GM12891 (cell line): ENCODE results near the gene RHEB.

ENCODE experiments used
- DNase-seq: peaks from one replicate; pipeline ENCODE4 v3.0.0; 2011; ENCODE audit warnings: low spot score; ENCODE audit not compliant: insufficient read length
- FAIRE-seq: peaks from 2 replicates; lab custom pipeline; 2011; peaks lifted over from hg19 to GRCh38; lab: Jason Lieb, UNC
- PAX5 ChIP-seq: IDR thresholded peaks from 2 replicates; pipeline ENCODE4 v1.6.1; 2011; ENCODE audit warnings: low read length, moderate library complexity, mild to moderate bottlenecking; ENCODE audit not compliant: insufficient read depth, severe bottlenecking
- POLR2A ChIP-seq: IDR thresholded peaks from 2 replicates; pipeline ENCODE4 v1.6.1; 2011; ENCODE audit warnings: low read depth, low read length, control low read depth
- POLR2AphosphoS5 ChIP-seq: IDR thresholded peaks from 2 replicates; pipeline ENCODE4 v1.6.1; 2011; ENCODE audit warnings: low read depth, low read length, control low read depth
- POU2F2 ChIP-seq: IDR thresholded peaks from 2 replicates; pipeline ENCODE4 v1.6.1; 2011; ENCODE audit warnings: low read depth, mild to moderate bottlenecking, control low read depth, low read length, moderate library complexity
- SPI1 ChIP-seq: IDR thresholded peaks from 2 replicates; pipeline ENCODE4 v1.6.1; 2011; ENCODE audit warnings: low read depth, low read length, control low read depth
- TAF1 ChIP-seq: IDR thresholded peaks from 2 replicates; pipeline ENCODE4 v1.6.1; 2011; ENCODE audit warnings: low read depth, low read length, control low read depth

RHEB gene

DNA sequence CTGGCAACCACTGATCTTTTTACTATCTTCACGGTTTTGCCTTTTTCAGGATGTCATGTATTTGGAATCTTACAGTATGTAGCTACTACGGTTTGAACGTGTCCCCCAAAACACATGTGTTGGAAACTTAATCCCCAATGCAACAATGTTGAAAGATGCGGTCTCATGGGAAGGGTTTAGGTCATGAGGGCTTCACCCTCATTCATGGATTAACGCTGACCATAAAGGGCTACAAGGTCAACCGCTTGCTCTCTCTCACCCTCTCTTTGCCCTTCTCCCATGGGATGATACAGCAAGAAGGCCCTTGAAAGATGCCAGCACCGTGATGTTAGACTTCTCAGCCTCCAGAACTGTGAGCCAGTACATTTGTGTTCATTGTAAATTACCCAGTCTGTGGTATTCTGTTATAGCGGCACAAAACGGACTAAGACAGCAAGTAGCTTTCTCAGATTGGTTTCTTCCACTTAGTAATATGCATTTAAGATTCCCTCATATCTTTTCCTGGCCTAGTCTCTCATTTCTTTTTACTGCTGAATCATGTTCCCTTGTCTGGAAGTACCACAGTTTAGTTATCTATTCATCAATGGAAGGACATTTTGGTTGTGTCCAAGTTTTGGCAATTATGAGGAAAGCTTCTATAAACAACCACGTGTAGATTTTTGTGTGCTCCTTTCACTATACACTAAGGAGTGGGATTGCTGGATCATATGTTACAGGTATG is 76.8 kb downstream of the RHEB start:
- FAIRE-seq (no peak), DNase-seq (no peak)
- TF ChIP-seq SPI1 (no peak), POU2F2 (no peak), POLR2AphosphoS5 (no peak), PAX5 (no peak), POLR2A (no peak), TAF1 (no peak)

DNA sequence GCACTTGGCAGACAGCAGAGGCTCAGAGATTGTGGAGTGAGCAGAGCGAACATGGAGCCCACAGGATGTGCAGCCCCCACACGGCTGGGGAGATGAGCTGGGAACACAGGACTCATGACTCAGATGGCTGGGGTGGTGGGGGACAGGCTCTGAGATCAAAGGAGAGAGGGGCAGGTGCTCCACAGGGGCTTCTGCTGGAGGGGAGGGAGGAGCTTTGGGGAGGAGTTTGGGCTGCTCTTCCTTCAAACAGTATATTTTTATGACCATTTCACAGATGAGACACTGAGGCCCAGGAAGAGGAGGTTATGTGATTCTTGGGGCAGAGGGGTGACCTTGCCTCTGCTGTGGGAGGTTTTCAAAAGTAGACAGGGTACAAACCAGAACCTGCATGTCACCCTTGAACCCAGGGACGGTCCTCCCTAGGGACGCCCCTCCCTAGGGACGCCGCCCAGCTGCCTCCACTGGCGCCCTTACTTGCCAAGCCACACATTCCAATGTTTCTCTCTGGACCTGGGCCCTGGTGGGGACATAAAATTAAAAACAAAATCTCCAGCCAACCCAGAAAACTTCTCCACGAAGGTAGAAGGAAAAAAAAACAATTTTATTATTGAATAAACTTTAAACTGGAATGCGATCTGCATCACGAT is 78.8 kb downstream of the RHEB start:
- no peak for TF ChIP-seq TAF1
- no peak for FAIRE-seq
- no peak for DNase-seq

DNA sequence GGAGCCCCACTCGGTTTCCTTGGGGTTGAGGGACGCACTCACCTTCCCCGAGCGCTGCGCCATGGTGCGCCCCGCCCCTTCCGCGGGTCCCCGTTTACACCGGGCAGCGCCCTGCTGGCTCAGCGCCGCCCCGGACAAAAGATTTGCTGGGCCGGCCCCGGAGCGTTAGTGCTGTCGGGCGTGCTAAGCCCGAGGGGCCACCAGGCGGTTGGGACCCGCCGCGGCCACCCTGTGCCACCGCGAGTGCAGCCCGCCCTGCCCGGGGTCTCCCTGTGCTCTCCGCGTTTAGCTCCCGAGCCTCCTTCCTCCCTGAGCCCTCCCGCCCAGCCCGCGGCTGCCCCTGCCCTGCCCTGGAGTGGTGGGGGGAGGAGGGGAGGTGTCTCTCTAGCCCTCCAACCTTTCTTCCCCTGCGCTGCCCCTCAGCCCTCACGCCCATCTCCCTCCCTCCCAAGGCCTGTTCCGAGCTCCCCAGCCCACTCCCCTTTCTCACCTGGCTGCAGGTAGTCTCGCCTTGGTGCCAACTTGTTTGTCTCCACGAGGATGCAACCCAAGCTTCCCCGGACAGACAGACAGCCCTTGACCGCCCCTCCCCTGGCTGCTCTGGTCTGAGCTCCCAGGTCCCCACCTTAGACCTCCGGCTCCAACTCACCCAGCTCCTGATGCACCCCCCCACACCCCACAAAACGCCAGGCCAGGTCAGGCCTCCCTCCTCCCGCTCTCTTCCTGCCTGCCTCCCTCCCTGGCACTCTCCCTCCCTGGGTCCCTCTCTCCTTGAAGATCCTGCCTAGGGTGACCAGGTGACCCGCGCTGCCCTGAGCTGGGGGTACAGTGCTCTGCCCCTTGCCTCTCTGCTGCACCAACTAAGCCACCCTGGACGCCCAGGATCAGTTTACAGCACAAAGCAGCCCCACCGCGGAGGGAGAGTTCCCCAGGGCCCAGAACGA is 79.6 kb downstream of the RHEB start, which contains the start of gene CRYGN:
Gene CRYGN (minus strand): TSS at position 287 of the 944 bp plus-strand sequence. CDS start 224 bp downstream, at position 63.
- DNase-seq (no peak), FAIRE-seq (no peak)
- TF ChIP-seq TAF1 (no peak), POU2F2 (no peak), POLR2AphosphoS5 (no peak), SPI1 (no peak), PAX5 (no peak), POLR2A (no peak)

DNA sequence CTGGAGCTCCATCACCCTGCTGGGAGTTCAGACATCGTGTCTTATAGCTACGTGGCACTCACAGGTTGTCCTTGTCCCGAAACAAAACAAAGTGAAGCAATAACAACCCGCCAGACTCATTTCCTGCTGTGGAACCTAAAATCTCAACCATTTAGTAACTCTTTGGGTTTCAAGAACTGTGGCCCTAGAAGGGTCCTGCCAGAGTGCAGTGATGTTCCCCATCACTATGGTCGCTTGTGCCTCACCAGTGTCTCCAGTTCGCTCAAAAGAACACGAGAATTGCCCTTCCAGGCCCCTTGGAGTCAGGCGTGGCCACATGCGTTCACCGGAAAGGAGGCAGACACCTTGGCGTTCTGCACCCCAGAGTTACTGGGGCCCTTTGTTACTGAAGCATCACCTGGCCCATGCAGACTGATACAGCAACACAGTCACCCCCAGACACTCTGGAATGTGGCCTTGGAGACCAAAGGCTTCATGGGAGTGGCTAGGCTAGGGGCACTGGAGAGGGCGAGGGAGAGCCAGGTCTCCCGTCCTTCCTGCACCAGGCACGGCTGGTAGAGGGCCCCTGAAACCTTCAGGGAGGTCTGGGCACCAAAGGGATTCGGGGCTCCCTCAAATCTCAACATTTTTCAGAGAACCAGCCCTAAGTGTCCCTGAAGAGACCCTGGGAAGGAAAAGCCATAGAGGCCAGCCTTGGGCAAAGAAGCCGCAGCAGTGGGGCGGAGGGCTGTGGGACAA is 80.7 kb downstream of the RHEB start:
- DNase-seq (no peak), FAIRE-seq (no peak)
- TF ChIP-seq POU2F2: no peak
- no peak for TF ChIP-seq POLR2AphosphoS5
- no peak for TF ChIP-seq PAX5
- TF ChIP-seq POLR2A: no peak
- TF ChIP-seq SPI1: no peak
- TF ChIP-seq TAF1: no peak

DNA sequence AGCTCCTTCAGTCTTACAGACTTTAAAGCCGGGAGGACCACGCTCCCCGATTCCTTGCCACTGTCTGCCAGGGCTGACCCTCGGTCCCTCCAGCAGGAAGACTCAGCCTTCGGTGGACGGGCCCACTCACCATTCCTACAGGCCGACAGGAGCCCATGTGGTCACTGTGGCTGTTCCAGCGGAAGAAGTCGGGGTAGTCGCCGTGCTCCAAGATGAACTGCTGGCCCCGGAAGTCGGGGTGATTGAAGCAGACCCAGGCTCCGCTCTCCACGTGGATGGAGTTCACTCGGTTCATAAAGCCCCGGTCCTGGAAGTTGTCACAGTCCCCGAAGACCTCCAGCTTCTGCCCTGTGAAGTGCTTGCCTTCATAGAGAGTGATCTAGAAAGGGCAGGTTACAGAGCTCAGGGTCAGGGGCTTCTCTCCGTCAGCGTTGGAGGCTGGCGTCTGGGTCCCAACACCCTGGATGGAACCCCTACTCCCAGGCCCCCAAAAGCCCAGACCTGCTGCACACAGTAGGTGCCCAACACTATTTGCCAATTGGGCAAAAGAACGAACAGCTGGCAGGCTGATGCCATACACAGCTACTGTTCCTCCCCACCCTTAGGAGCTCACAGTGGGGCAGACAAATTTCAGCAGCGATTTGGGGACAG is 81.7 kb downstream of the RHEB start:
- FAIRE-seq (no peak), DNase-seq (no peak)
- no peak for TF ChIP-seq PAX5

DNA sequence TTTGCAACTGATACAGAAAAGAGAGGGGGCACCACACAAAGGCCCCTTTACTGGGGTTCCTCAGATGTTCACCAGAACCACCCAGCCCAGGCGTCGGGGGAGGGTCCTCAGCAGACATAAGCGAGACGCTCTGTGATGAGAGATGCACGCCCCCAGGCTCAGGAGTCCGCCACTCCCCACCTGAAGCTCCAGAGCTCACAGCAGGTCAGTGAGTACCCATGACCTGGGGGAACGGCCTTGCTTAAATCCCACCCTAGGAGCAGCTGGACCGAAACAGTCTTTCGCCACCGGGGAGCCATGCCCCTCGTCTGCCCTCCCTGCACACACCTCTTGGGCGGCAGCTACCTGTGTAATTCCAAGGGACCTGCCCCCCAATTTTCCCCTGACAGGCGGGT is 82.5 kb downstream of the RHEB start:
- TF ChIP-seq POLR2AphosphoS5 (no peak), POU2F2 (no peak), POLR2A (no peak), SPI1 (no peak), TAF1 (no peak), PAX5 (no peak)
- DNase-seq (no peak), FAIRE-seq (no peak)

DNA sequence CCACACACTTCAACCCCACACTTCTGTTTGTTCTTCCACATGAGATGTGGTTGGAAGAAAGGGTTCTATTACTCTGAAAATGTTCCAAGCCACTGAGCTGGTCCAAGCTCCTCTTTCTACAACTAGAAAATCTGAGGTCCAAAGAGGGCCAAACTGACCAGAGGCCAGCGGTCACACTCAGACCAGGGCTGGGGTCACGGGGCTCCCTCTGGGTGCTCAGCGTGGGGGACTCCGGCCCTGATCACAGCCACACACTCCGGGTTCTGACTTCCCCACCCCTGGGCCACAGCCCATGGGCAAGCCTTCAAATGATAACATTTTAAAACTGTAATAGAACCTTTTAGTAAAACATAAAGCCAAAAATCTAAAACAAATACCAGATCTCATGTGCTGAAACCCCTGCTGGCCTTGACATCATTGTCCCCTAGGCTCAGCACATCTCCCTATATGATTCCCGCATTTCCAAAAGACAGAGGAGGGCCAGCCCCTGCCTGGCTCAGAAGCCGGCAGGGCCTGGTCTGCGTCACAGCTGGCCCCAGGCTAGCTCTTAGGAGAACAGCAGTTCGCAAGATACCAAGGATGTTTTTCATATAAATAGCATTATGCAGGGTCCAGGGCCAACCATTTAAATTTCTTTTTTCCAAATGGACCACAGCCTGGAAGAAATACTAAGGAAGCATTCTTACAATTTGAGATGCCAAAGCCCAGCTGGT is 83.1 kb downstream of the RHEB start:
- TF ChIP-seq PAX5: no peak
- TF ChIP-seq POLR2A: no peak
- DNase-seq (no peak), FAIRE-seq (no peak)

DNA sequence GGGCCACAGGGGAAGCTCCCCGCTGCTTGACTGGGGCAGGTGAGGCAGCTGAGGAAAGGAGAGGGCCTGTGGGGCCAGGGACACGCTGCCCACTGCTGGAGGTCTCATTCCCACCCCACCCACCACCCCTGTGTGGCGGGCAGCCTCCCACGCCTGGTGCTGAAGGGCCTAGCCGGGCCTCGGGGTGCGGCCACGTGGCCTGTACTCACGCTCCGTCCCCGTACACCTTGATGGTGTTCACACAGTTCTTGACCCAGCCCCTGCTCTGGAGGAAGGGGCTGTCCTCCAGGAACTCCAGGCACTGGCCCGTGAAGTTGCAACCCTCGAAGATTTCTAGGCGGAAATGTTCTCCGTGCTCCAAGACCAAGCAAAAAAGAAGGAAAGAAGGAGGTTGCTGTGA is 83.7 kb downstream of the RHEB start:
- FAIRE-seq: no peak
- DNase-seq: no peak
- no peak for TF ChIP-seq POU2F2
- no peak for TF ChIP-seq TAF1
- TF ChIP-seq SPI1: no peak
- TF ChIP-seq POLR2A: no peak
- no peak for TF ChIP-seq PAX5
- TF ChIP-seq POLR2AphosphoS5: no peak
